Loucy (cell line): ENCODE measurements around the gene MAP4K2.

Source experiments
- EZH2phosphoT487 ChIP-seq: fragments of 200-600 bp; IDR thresholded peaks from 2 replicates; pipeline ENCODE4 v1.6.1; 2018; ENCODE audit warnings: antibody characterized with exemption, mild to moderate bottlenecking, moderate library complexity, borderline replicate concordance
- TF ChIP-seq, protein P1 (sequence below): fragments of 200-600 bp; sonication (generic); conservative IDR thresholded peaks from 2 replicates; pipeline ENCODE4 v1.5.1; 2014; ENCODE audit warnings: mild to moderate bottlenecking, antibody characterized with exemption, low read length

DNA sequence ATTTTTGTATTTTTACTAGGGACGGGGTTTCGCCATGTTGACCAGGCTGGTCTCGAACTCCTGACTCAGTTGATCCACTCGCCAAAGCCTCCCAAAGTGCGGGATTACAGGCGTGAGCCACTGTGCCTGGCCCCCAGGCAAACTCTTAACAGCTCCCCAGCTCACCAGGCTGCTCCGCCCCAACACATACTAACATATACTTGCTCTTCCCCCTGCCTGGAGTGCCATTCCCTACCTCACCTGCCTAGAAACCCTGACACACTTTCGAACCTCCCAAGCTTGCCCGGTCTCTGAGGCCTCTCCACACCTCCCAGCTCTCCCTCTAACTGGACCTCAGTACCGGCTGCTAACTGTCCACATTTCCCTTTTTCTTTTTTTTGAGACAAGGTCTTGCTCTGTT, 8.5 kb downstream of the MAP4K2 start:
- TF ChIP-seq, protein P1, sequence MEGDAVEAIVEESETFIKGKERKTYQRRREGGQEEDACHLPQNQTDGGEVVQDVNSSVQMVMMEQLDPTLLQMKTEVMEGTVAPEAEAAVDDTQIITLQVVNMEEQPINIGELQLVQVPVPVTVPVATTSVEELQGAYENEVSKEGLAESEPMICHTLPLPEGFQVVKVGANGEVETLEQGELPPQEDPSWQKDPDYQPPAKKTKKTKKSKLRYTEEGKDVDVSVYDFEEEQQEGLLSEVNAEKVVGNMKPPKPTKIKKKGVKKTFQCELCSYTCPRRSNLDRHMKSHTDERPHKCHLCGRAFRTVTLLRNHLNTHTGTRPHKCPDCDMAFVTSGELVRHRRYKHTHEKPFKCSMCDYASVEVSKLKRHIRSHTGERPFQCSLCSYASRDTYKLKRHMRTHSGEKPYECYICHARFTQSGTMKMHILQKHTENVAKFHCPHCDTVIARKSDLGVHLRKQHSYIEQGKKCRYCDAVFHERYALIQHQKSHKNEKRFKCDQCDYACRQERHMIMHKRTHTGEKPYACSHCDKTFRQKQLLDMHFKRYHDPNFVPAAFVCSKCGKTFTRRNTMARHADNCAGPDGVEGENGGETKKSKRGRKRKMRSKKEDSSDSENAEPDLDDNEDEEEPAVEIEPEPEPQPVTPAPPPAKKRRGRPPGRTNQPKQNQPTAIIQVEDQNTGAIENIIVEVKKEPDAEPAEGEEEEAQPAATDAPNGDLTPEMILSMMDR: no peak
- no peak for TF ChIP-seq EZH2phosphoT487
